Ishikawa (cell line): ENCODE results near the gene CHCHD4.

ENCODE experiments used
- CEBPB ChIP-seq: IDR thresholded peaks from 2 replicates; pipeline ENCODE4 v1.6.1; 2012
- EGR1 ChIP-seq: IDR thresholded peaks from 2 replicates; pipeline ENCODE4 v1.6.1; 2012
- FOXM1 ChIP-seq: IDR thresholded peaks from 2 replicates; pipeline ENCODE4 v1.6.1; 2012; ENCODE audit warnings: low read depth, borderline replicate concordance
- MAX ChIP-seq: IDR thresholded peaks from 2 replicates; pipeline ENCODE4 v1.6.1; 2012
- REST ChIP-seq: IDR thresholded peaks from 2 replicates; pipeline ENCODE4 v1.6.1; 2012; ENCODE audit warnings: low read depth, mild to moderate bottlenecking
- TAF1 ChIP-seq: IDR thresholded peaks from 2 replicates; pipeline ENCODE4 v1.6.1; 2012; ENCODE audit warnings: low read depth, mild to moderate bottlenecking
- TCF12 ChIP-seq: IDR thresholded peaks from 2 replicates; pipeline ENCODE4 v1.6.1; 2012; ENCODE audit warnings: low read depth
- TEAD4 ChIP-seq: IDR thresholded peaks from 2 replicates; pipeline ENCODE4 v1.6.1; 2012
- YY1 ChIP-seq: IDR thresholded peaks from 2 replicates; pipeline ENCODE4 v1.6.1; 2012; ENCODE audit warnings: low read depth

GRCh38 chr3:14154276-14154675 is 29.6 kb upstream of the CHCHD4 start:
- TF ChIP-seq EGR1 = no peak
- TF ChIP-seq CEBPB = no peak
- TF ChIP-seq TAF1 = no peak
- TF ChIP-seq TCF12 = no peak
- TF ChIP-seq FOXM1 = no peak
- no peak for TF ChIP-seq REST
- TF ChIP-seq YY1 = no peak
- TF ChIP-seq TEAD4 = no peak
- TF ChIP-seq MAX = no peak
